ENCODE data around the gene MLLT6. TPM values are rescaled to one million over a fixed set of nuclear protein-coding genes. Genes with fewer than 3 reads are reported as not detected.

Gene MLLT6
- polyA plus RNA-seq, 3 donors: 0.72 to 55.4 (median 0.82) TPM

- no peaks in the 10 kb centered on the region for H3K79me2 ChIP-seq (ENCODE audit: insufficient read depth, low read length)
- H3K36me3 Mint-ChIP-seq: peaks cover 0 to 1% of the 10 kb centered on the region in 2 donors
- H3K9me3 ChIP-seq (replicated peaks in 1 of 2; ENCODE audit: control insufficient read depth in 1 of 2, insufficient read depth in 1 of 2, low read length in 2 of 2): no peaks in the 10 kb centered on the region
- WGBS (ENCODE audit: insufficient coverage): 0% methylated on average over 22 of the region's 25 CpGs
- peak; percentile 94 to 100 (median 95) for DNase-seq
- H3K36me3 ChIP-seq (replicated peaks in 1 of 2; ENCODE audit: control insufficient read depth in 1 of 2, insufficient read depth in 2 of 2, low read length in 2 of 2): no peaks in the 10 kb centered on the region
- H3K4me2 ChIP-seq (replicated peaks; ENCODE audit: extremely low read depth, low read length, poor library complexity, severe bottlenecking): peak overlapping the region; percentile 93
- H3K4me3 Mint-ChIP-seq: peak overlapping the region; percentile 78 to 86
- peak overlapping the region; percentile 93 for H3K9ac ChIP-seq (ENCODE audit: insufficient read depth, low read length, poor library complexity, severe bottlenecking)
- H4K20me1 ChIP-seq (ENCODE audit: insufficient read depth, low read length): peaks cover under 1% of the 10 kb centered on the region
- TF ChIP-seq CTCF (IDR thresholded peaks at IDR 0.05): no peak
- peaks cover 0 to 6% of the 10 kb centered on the region in 2 donors for H3K27me3 ChIP-seq (ENCODE audit: control insufficient read depth in 2 of 2, insufficient read depth in 2 of 2, low read length in 2 of 2)
- H3K4me1 Mint-ChIP-seq: peaks cover 57% of the 10 kb centered on the region
- H2AFZ ChIP-seq (ENCODE audit: insufficient read depth, low read depth, low read length, poor library complexity, severe bottlenecking): no peak overlapping the region
- peaks cover 22 to 24% (median 23%) of the 10 kb centered on the region in 3 donors for H3K27me3 Mint-ChIP-seq (ENCODE audit: low read depth in 3 of 3)
- H3K9me3 Mint-ChIP-seq: peaks cover 0 to 5% (median 0%) of the 10 kb centered on the region in 7 donors
- peak overlapping the region; percentile 86 to 93 (median 90) for H3K4me3 ChIP-seq (replicated peaks in 1 of 3; ENCODE audit: low read depth in 2 of 3, low read length in 3 of 3)
- H3K27ac Mint-ChIP-seq: peak overlapping the region; percentile 97 to 100 (median 100)
- peaks cover 59 to 61% of the 10 kb centered on the region in 2 donors for H3K4me1 ChIP-seq (ENCODE audit: control insufficient read depth in 1 of 2, insufficient read depth in 2 of 2, low read length in 2 of 2)
- H3K27ac ChIP-seq (ENCODE audit: low read depth in 1 of 2, low read length in 2 of 2): peak overlapping the region; percentile 99 to 100
- intact Hi-C loops (cut with micrococcal nuclease): loop anchor here (2.0 to 10.0 kb wide), 3 partner anchors 29 to 163 kb away; partner anchors contain the start of gene CISD3 (in 1 of the 2)
These were observed 3.4 kb upstream of the MLLT6 start for GRCh38 chr17:38701504-38702165.

GRCh38 chr17:38702166-38702915 lies 2.7 kb upstream of the MLLT6 start:
- Histone ChIP-seq H3K36me3 (replicated peaks in 1 of 2; ENCODE audit: control insufficient read depth in 1 of 2, insufficient read depth in 2 of 2, low read length in 2 of 2) (no peaks in the 10 kb centered on the region), H2AFZ (ENCODE audit: insufficient read depth, low read depth, low read length, poor library complexity, severe bottlenecking) (peak overlapping the region; percentile 83), H3K9ac (ENCODE audit: insufficient read depth, low read length, poor library complexity, severe bottlenecking) (peak overlapping the region; percentile 93), H3K27ac (ENCODE audit: low read depth in 1 of 2, low read length in 2 of 2) (peak overlapping the region; percentile 99 to 100), H3K9me3 (replicated peaks in 1 of 2; ENCODE audit: control insufficient read depth in 1 of 2, insufficient read depth in 1 of 2, low read length in 2 of 2) (no peaks in the 10 kb centered on the region), H3K4me2 (replicated peaks; ENCODE audit: extremely low read depth, low read length, poor library complexity, severe bottlenecking) (peak overlapping the region; percentile 93), H3K4me3 (replicated peaks in 1 of 3; ENCODE audit: low read depth in 2 of 3, low read length in 3 of 3) (peak overlapping the region; percentile 86 to 93 (median 90)), H4K20me1 (ENCODE audit: insufficient read depth, low read length) (peaks cover 8% of the 10 kb centered on the region), H3K4me1 (ENCODE audit: control insufficient read depth in 1 of 2, insufficient read depth in 2 of 2, low read length in 2 of 2) (peaks cover 65 to 66% of the 10 kb centered on the region in 2 donors), H3K27me3 (ENCODE audit: control insufficient read depth in 2 of 2, insufficient read depth in 2 of 2, low read length in 2 of 2) (peaks cover 0 to 6% of the 10 kb centered on the region in 2 donors), H3K79me2 (ENCODE audit: insufficient read depth, low read length) (peaks cover 3% of the 10 kb centered on the region)
- Mint-ChIP-seq H3K27me3 (ENCODE audit: low read depth in 3 of 3) (peaks cover 18 to 25% (median 20%) of the 10 kb centered on the region in 3 donors), H3K36me3 (peaks cover 4 to 5% of the 10 kb centered on the region in 2 donors), H3K4me1 (peaks cover 59% of the 10 kb centered on the region), H3K4me3 (peak overlapping the region; percentile 94 to 98), H3K9me3 (peaks cover 0 to 5% (median 0%) of the 10 kb centered on the region in 7 donors), H3K27ac (peak overlapping the region; percentile 97 to 100 (median 100))
- intact Hi-C loops (cut with micrococcal nuclease): loop anchor here (5.0 to 10.0 kb wide), 2 partner anchors 100 to 162 kb away; no protein-coding TSS in a partner anchor
- TF ChIP-seq CTCF (IDR thresholded peaks at IDR 0.05): no peak
- peak; percentile 76 to 81 (median 79) for DNase-seq
- WGBS (ENCODE audit: insufficient coverage): under 1% methylated on average over 78 of the region's 81 CpGs
